Left renal cortex interstitium (tissue), 4 donors: ENCODE data around the gene GATA5. TPM values are rescaled to one million over a fixed set of nuclear protein-coding genes. Genes with fewer than 3 reads are reported as not detected.

ENCODE experiments used
- DNase-seq, 4 donors: peaks; one replicate each; pipeline ENCODE4 v3.0.0-alpha.2; 2013; ENCODE audit warnings: low read depth in 4 of 4, low spot score in 2 of 4, missing footprints in 1 of 4
- polyA plus RNA-seq, 4 donors: library from polyadenylated mRNA; unstranded; fragments of 120-200 nt; gene quantifications; one replicate each; pipeline ENCODE4 v1.2.1, GENCODE V29; 2013; ENCODE audit not compliant: insufficient read length in 4 of 4

The GATA5 gene
- polyA plus RNA-seq, 4 donors = 6.3 to 11.1 (median 8.3) TPM

DNA sequence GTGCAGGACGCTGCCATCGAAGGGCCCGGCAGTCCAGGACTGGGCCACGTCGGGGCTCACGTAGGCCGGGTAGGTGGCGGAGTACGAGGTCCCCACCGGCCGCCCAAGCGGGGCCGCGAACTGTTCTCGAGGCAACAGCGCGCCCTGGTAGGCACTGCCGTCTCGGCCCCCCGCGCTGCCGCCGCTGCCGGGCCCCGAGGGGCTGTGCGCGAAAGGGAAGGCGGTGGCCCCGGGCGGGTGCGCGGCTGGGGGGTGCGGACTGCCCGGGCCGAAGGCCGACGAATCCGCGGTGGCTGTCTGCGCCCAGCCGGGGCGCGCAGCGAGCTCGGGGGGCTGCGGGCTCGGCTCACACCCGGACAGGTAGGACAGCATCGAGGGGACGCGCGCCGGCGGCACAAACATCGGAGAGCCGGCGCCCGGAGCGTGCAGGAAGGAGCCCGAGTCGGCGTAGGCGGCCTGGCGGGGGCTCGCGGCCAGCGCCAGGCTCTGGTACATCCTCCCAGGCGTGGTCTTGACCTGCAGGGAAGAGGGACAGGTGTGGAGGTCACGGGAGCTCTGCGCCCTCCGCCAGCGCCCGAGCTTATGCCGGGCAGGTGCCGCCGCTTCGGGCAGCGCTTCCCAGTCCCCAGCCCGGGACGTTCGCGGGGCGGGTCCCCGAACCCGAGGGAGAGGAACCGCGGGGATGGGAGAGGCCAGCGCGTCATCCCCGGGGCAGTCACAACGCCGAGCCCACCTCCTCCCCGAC is 596 bp downstream of the GATA5 start:
- no peak for DNase-seq

- no peak for DNase-seq
Observed at GRCh38 chr20:62474604-62475026, 1.2 kb downstream of the GATA5 start.

DNA sequence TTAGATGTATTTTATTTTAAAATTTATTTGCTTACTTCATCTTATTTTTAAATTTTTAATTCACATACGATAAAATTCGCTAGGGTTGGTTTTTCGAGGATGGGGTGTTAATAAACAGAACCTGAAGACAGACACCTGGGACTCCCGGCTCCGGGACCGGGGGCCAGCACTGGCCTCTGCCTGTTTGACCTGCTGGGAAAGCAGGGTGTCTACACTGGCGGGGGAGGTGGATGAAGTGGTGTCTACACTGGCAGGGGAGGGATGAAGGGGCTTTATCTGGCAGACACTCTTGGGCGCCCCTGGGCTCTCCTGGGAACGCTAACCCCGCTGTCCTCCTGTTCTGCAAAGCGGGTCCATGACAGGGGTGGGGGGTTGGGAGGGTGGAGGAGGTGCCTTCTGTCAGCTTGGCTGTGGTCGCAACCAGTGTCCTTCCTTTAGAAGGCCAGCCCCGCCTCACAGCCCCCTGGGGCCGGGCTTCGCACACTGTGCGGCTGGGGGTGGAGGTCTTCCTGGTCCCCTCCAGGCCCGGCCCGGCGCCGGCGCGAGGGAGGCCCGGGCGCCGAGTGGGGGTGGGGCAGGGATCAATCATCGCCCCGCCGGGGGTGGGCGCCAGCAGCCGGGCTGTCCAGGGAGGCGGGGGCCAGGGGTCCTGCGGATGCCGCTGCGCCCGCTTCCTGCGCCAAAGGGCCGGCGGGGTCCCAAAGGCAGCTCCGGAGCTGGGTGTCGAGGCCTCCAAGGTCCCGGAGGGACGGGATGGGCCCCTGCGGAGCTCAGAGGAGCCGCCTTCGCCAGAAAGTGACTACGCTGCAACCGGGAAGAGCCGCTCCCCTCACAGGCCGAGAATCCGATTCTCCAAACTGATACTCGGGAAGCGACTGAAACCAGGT is 1.8 kb downstream of the GATA5 start:
- DNase-seq = no peak

DNA sequence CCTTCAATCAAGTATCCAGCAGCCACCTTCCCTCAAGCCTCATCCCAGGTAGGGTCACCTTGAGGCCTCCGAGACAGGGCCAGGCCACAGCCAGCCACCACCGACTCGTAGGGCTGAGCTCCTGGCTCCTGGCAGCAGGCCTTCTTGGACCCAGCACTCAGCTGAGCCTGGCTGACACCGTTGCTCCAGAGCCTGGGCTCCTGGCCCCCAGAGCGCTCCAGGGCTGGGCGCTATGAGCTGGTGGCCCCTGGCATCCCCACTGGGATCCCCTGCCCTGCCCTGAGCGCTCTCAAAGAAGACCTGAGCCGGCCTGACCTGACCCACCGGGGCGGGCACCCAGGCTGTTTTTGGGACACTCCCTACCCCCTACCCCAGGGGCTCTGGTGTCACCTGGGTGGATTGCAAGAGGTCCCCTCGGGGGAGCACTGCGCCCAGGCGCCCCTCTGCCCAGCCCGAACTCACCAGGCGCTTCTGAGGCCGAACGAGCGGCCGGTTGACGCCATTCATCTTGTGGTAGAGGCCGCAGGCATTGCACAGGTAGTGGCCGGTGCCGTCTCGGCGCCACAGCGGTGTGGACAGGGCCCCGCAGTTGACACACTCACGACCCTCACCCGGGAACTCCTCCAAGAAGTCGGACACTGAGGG is 2.7 kb downstream of the GATA5 start:
- no peak for DNase-seq

DNA sequence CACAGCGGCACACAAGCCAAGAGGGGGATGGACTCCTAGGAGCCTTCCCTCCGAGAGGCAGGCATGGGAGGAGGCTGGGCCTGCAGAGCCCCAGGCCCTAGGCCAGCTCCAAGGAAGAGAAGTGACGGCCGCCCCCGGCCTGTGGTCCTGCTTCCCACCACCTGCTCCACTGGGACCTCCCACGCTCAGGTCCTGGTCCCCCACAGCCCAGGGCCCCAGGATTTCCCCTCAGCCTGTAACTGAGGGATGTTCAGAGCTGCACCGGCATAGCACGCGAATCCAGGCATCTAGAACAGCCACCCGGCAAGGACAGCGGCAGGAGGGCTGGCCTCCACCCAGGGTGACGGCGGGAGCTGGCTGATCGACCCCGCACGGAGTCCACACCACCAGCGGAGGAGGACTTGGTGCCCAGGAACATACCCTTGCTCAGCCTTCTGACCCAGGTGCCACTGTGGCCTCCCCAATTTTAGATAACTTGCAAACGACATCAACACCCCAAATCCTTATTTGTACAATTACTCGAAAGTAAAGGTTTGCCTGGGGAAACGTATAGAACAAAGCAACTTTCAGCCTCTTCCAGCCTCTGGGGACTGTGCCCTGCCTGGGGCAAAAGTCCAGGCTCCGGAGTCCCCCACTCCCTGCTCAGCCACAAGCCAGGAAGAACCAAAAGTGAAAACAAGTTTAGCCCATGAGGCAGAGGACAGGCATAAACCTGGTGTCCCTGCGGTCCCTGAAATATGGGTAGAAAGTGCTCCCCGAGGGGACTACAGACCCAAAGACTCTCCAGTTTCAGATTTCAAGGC is 3.5 kb downstream of the GATA5 start:
- no peak for DNase-seq

DNA sequence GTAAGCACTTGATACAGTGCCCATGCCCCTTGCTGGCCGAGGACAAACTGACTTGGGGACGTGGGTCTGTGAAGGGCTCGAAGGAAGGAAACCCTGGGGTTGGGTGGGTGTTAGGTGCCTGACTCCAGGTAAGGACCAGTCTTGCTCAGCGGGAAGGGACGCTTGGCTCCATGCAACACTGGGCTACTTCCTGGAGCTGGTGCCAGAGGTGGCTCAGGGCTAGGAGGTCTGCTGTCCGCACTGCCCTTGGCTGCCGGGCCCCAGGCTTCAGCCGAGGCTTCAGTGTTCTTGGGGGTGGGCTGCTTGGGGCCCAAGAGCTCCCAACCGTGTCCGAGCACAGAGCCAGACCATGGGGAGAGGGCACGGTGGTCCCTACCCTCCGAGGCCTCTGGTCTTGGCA is 5.3 kb downstream of the GATA5 start:
- DNase-seq = no peak

- DNase-seq = no peak
Observed at GRCh38 chr20:62470001-62470400, 5.8 kb downstream of the GATA5 start.

DNA sequence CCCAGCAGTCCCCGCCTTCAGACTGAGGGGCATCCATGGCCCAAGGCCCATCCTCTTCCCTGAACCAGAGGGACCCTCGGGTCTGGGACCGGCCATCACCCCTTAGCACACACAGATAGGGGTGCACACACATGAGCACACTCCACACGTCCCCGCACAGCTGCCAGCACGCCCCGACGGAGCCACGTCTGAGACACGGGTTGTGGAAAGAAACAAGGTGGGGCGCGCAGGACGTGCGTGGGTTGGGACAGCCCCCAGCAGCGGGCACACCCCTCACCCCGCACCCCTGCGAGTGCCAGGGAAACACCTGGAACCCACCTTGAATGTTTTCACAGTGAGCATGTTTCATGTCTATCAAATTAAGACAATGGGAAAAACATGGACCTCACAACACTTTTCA is 6.4 kb downstream of the GATA5 start:
- DNase-seq = no peak

GRCh38 chr20:62466806-62467537 is 8.8 kb downstream of the GATA5 start:
- DNase-seq = no peak

GRCh38 chr20:62466072-62466760 is 9.6 kb downstream of the GATA5 start:
- DNase-seq = no peak

GRCh38 chr20:62464990-62465389 is 10.8 kb downstream of the GATA5 start:
- DNase-seq = no peak

DNA sequence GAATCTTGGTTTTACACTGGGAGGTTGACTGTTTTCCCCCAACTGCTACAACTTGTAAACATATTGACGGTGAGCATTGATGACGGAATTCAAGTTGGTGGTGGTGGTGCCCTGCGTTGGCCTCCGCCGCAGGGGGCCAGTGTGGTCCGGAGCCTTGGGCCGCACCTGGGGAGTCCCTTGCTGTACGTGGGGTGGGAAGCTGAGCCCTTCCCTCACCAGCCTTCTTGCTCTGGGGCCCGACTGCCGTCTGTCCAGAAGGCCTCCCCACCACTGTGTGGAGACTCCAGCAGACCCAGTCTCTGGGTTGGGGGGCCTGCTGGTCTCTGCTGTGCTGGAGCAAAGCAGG is 11.4 kb downstream of the GATA5 start:
- no peak for DNase-seq

DNA sequence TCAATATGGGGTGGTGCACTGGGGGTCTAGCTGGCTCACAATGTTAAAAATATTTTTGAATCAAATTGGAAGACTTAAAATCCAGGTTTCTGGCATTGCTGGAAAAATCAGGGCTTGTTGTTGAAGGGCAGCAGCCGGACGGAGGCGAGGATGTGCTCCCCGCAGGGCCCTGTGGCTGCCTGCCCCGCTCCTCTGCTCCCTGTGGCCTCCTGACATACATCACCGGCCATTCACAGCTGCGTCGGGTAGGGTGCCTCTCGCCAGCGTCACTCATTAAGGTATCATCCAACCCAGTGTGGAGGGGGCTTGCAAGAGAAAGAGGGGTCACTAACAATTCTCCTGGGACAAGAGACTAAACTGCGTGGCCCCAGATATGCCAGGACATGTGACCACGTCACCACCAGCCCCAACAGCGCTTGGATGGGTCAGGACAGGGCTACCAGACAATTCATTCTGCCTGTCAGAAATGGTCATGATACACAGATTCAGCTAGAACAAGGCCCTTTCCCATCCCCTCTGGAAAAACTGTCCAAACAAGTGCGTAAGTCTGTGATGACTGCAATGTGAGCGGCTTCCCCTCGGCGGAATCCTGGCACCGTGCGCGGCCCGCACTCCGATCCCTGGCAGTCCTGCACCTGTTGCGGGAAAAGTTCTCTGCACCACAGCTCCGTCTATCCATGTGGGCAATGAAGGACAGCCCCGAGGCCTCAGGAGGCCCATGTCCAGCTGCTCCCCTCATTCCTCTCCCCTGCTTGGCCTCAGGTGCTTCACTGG is 12.0 kb downstream of the GATA5 start:
- no peak for DNase-seq

- no peak for DNase-seq
Observed at GRCh38 chr20:62462976-62463592, 12.7 kb downstream of the GATA5 start.

DNA sequence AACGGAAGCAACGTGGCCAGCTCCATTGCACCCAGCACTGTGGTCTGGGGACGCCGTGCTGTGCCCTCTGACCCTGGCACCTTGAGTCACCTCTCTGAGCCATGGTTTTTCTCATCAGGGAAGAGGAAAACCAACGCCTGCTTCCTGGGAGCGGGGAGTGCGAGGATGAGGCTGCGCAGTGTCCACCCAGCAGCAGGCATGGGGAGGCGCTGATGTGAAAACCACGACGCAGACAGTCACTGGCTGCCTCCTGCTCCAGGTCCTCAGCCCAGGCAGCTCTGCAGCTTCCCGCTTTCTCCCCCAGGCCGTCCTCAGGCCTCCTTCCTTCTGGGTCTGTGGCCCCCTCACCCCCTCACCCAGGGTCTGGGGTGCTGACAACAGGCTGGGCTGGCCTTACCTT is 14.0 kb downstream of the GATA5 start:
- DNase-seq = no peak

DNA sequence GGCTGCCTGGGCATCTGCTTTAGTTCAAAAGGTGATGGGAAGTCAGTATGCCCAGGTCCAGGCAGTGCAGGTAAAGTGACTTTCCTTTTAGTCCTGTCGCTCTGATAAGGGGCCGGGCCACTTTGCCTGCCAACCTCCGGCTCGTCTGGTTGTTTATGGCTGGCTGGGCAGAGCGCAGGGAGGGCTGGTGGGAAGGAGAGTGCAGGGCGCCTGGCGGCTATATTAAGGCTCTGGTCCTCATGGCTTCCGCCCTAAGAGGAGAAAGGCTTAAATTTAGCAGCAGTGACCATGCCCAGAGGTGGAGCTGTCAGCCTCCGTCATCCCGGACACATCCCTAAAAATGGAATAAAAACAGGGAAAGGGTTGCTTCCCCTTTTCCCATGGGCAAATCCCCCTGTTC is 14.6 kb downstream of the GATA5 start:
- no peak for DNase-seq

GRCh38 chr20:62460678-62461077 is 15.1 kb downstream of the GATA5 start:
- no peak for DNase-seq

GRCh38 chr20:62459488-62459887 is 16.3 kb downstream of the GATA5 start:
- DNase-seq = no peak
